Limb (tissue), 2 donors: ENCODE data around the gene PFKP.
A peak's percentile ranks its signal among the peaks of the same experiment; 100 is the strongest.
"Not testable (repeated sequence)": the region's sequence is repeated elsewhere in the genome, so short reads cannot be mapped to it uniquely, and the experiment has no call there.

Experiments
- DNase-seq, 2 donors: peaks; one replicate each; pipeline ENCODE4 v3.0.0-alpha.2; 2016; ENCODE audit errors: extremely low spot score in 2 of 2

PFKP gene

GRCh38 chr10:3152566-3152935 is 85.2 kb downstream of the PFKP start:
- DNase-seq: no peak

GRCh38 chr10:3154666-3155065 is 87.3 kb downstream of the PFKP start:
- no peak for DNase-seq

- DNase-seq: no peak
These were observed 91.8 kb downstream of the PFKP start for GRCh38 chr10:3159152-3159551.

- DNase-seq: no peak
These were observed 95.2 kb downstream of the PFKP start for GRCh38 chr10:3162533-3162932.

GRCh38 chr10:3163879-3164278 is 96.5 kb downstream of the PFKP start:
- no peak for DNase-seq

GRCh38 chr10:3165196-3165595 is 97.8 kb downstream of the PFKP start:
- no peak for DNase-seq

GRCh38 chr10:3166496-3167290 is 99.3 kb downstream of the PFKP start:
- DNase-seq: no peak

GRCh38 chr10:3167611-3168330 is 100.4 kb downstream of the PFKP start:
- DNase-seq: no peak

GRCh38 chr10:3169271-3169670 is 101.9 kb downstream of the PFKP start:
- DNase-seq: peak in 1 of 2 donors; percentile 20

GRCh38 chr10:3169673-3170072 is 102.3 kb downstream of the PFKP start:
- peak in 1 of 2 donors; percentile 13 for DNase-seq

- not testable (repeated sequence) for DNase-seq
These were observed 104.1 kb downstream of the PFKP start for GRCh38 chr10:3171488-3171887.

GRCh38 chr10:3172081-3172445 is 104.7 kb downstream of the PFKP start:
- DNase-seq: no peak

GRCh38 chr10:3172446-3173170 is 105.3 kb downstream of the PFKP start, which contains the start of gene PITRM1:
PITRM1 (minus strand) TSS chr10:3172782; CDS start chr10:3172772, 10 bp downstream.
- DNase-seq: peak; percentile 98 to 99

GRCh38 chr10:3173171-3173878 is 106.0 kb downstream of the PFKP start:
- no peak for DNase-seq

- DNase-seq: no peak
These were observed 110.7 kb downstream of the PFKP start for GRCh38 chr10:3178042-3178441.

- DNase-seq: no peak
These were observed 111.8 kb downstream of the PFKP start for GRCh38 chr10:3179174-3179573.

- no peak for DNase-seq
These were observed 113.1 kb downstream of the PFKP start for GRCh38 chr10:3180355-3181025.

GRCh38 chr10:3185386-3185785 is 118.0 kb downstream of the PFKP start:
- DNase-seq: no peak

- no peak for DNase-seq
These were observed 119.0 kb downstream of the PFKP start for GRCh38 chr10:3186368-3186767.
